CD8-positive, alpha-beta memory T cell (primary cell): ENCODE measurements around the gene OR7C2. TPM values are rescaled to one million over a fixed set of nuclear protein-coding genes. Genes with fewer than 3 reads are reported as not detected.
A peak's percentile ranks its signal among the peaks of the same experiment; 100 is the strongest.

Source experiments
- CTCF ChIA-PET: fragments of 350-600 bp; sonication (Branson Sonifier 250); formaldehyde crosslinking; loops from one replicate; lab custom pipeline; 2021; ENCODE audit warnings: antibody characterized with exemption; lab: Charles Lee
- POLR2A ChIA-PET: fragments of 350-600 bp; sonication (Branson Sonifier 250); formaldehyde crosslinking; loops from one replicate; lab custom pipeline; 2021; ENCODE audit warnings: antibody characterized with exemption; lab: Charles Lee
- DNase-seq, 5 donors: peaks; one replicate each; pipeline versions ENCODE4 v3.0.0 to v3.0.0-alpha.2; 2020 to 2022; ENCODE audit warnings: mixed read lengths in 1 of 5
- H3K27ac ChIP-seq: one replicate; pipeline ENCODE4 v1.7.0; 2013; ENCODE audit warnings: low read depth, mild to moderate bottlenecking, low read length, moderate library complexity
- H3K27me3 ChIP-seq: 2 replicates; pipeline ENCODE4 v1.7.0; 2013; ENCODE audit warnings: low read length, mild to moderate bottlenecking; ENCODE audit not compliant: insufficient read depth, poor library complexity, severe bottlenecking
- H3K36me3 ChIP-seq: 2 replicates; pipeline ENCODE4 v1.7.0; 2013; ENCODE audit warnings: mild to moderate bottlenecking, low read length, moderate library complexity; ENCODE audit not compliant: insufficient read depth
- H3K4me1 ChIP-seq: 2 replicates; pipeline ENCODE4 v1.7.0; 2013; ENCODE audit warnings: mild to moderate bottlenecking, low read length, moderate library complexity; ENCODE audit not compliant: insufficient read depth
- H3K4me3 ChIP-seq: 2 replicates; pipeline ENCODE4 v1.7.0; 2013; ENCODE audit warnings: mild to moderate bottlenecking, low read length
- H3K9me3 ChIP-seq: 2 replicates; pipeline ENCODE4 v1.7.0; 2013; ENCODE audit warnings: mild to moderate bottlenecking, low read length
- H3K27ac Mint-ChIP-seq, 8 donors: one replicate each; pipeline ENCODE4 v1.8.0; 2020 to 2021; ENCODE audit warnings: mixed read lengths in 8 of 8, mild to moderate bottlenecking in 6 of 8, inconsistent platforms in 3 of 8, moderate library complexity in 3 of 8
- H3K27me3 Mint-ChIP-seq, 2 donors: one replicate each; pipeline ENCODE4 v1.8.0; 2020 to 2021; ENCODE audit warnings: mixed read lengths in 2 of 2, mild to moderate bottlenecking in 1 of 2, moderate library complexity in 1 of 2
- H3K36me3 Mint-ChIP-seq, 3 donors: one replicate each; pipeline ENCODE4 v1.8.0; 2020 to 2021; ENCODE audit warnings: mixed read lengths in 3 of 3, inconsistent platforms in 1 of 3, mild to moderate bottlenecking in 1 of 3
- H3K4me1 Mint-ChIP-seq, 3 donors: one replicate each; pipeline ENCODE4 v1.8.0; 2020 to 2021; ENCODE audit warnings: mixed read lengths in 3 of 3, inconsistent platforms in 1 of 3, mild to moderate bottlenecking in 1 of 3
- H3K4me3 Mint-ChIP-seq, 7 donors: one replicate each; pipeline ENCODE4 v1.8.0; 2020 to 2021; ENCODE audit warnings: mixed read lengths in 7 of 7, mild to moderate bottlenecking in 6 of 7, moderate library complexity in 4 of 7, inconsistent platforms in 2 of 7
- H3K9me3 Mint-ChIP-seq, 5 donors: one replicate each; pipeline ENCODE4 v1.8.0; 2020 to 2022; ENCODE audit warnings: mixed read lengths in 5 of 5, mild to moderate bottlenecking in 3 of 5, moderate library complexity in 2 of 5, inconsistent platforms in 1 of 5
- polyA plus RNA-seq: library from polyadenylated mRNA; unstranded; fragments of 300-500 nt; fragmentation: Illumina TruSeq; gene quantifications from one replicate; pipeline ENCODE4 v1.2.3, GENCODE V29; 2021
- total RNA-seq, 2 experiments: library from RNA; stranded (reverse); gene quantifications; one replicate each; pipeline ENCODE4 v1.2.3, GENCODE V29; 2021

The OR7C2 gene
- total and polyA plus RNA-seq, 3 experiments from 2014 or later = not detected

DNA sequence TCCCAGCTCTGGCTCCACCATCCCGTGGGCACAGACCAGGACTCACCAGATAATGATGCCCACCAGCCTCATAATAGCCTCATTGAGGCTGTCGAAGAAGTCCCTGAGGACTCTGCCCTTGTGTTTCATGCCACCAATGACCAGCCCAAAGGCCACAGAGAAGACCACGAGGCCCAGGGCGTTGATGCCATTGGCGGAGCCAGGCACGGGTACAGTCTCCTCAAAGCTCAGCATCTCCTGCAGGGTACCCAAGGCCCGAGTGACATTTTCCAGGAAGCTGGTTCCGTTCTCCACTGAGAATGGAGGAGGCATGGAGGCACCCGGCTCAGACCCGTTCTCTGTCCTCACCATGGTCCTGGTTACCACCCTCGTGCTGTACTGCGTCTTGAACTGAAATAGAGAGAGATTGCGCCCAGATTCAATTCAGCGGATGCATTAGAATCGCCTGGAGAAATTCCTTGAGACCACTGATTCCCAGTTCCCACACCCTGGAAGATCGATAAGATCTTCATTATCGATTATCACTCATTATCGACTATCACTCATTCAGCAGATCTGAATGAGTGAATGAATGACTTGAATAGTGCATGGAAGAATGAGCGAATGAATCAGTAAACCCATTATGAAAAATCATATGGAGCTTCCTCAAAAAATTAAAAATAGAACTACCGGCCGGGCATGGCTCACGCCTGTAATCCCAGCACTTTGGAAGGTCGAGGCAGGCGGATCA lies 20.8 kb downstream of the OR7C2 start:
- Mint-ChIP-seq H3K27ac (no peak overlapping the region), H3K27me3 (peaks cover 16 to 18% of the 10 kb centered on the region in 2 donors), H3K9me3 (peaks cover 4 to 24% (median 14%) of the 10 kb centered on the region in 5 donors), H3K36me3 (peaks cover 0 to 4% (median 0%) of the 10 kb centered on the region in 3 donors), H3K4me3 (no peak overlapping the region), H3K4me1 (no peaks in the 10 kb centered on the region)
- H3K9me3 ChIP-seq = peaks cover 10% of the 10 kb centered on the region
- no peaks in the 10 kb centered on the region for H3K36me3 ChIP-seq
- ChIA-PET POLR2A (no interaction called here), CTCF (no interaction called here)
- no peak overlapping the region for H3K27ac ChIP-seq
- DNase-seq = no peak
- no peaks in the 10 kb centered on the region for H3K4me1 ChIP-seq
- no peak overlapping the region for H3K4me3 ChIP-seq
- no peaks in the 10 kb centered on the region for H3K27me3 ChIP-seq

DNA sequence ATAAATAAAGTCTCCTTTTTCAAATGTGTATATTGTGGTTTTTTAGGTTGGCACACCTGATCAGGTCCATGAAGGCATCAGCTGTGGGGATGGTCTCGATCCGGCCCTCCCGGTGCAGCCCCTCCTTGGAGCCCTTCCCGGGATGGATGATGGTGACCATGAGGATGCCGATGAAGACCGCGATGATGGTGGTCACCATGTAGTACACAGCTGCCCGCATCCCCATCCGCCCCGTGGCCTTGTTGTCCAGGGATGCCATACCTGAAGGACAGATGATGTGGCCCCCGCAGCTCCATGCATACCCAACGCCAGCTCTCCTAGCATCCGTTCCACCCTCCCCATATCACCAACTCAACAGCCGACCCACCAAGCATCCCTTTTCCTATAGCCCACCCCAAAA lies 27.0 kb downstream of the OR7C2 start:
- H3K4me1 Mint-ChIP-seq = no peaks in the 10 kb centered on the region
- H3K36me3 Mint-ChIP-seq = no peaks in the 10 kb centered on the region
- H3K4me3 Mint-ChIP-seq = no peak overlapping the region
- H3K27me3 Mint-ChIP-seq = peaks cover 23 to 29% of the 10 kb centered on the region in 2 donors
- no peak for DNase-seq
- H3K27ac ChIP-seq = no peak overlapping the region
- H3K9me3 Mint-ChIP-seq = peaks cover 0 to 3% (median 0%) of the 10 kb centered on the region in 5 donors
- ChIA-PET CTCF (no interaction called here), POLR2A (no interaction called here)
- H3K27ac Mint-ChIP-seq = no peak overlapping the region
- no peaks in the 10 kb centered on the region for H3K4me1 ChIP-seq
- no peaks in the 10 kb centered on the region for H3K27me3 ChIP-seq
- no peak overlapping the region for H3K4me3 ChIP-seq
- no peaks in the 10 kb centered on the region for H3K9me3 ChIP-seq
- no peaks in the 10 kb centered on the region for H3K36me3 ChIP-seq

DNA sequence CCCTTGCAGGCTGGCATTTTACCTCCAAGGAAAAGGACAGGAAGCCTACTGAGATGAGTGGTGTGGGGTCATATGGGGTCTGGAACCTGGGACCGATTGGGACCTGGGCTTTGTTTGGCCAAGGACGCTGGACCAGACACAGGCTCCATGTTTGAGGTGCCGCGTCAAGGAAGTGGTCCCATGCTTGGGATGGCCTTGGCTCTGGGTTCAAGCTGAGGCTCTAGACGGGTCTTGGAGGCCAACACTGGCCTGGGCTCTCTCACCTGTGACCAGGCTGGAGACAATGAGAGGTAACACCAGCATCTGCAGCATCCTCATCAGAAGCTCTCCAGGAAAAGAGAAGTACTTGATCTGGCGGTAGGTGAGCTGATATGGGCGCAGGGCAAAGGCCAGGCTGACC lies 30.2 kb downstream of the OR7C2 start:
- Histone ChIP-seq H3K4me3 (no peak overlapping the region), H3K4me1 (no peaks in the 10 kb centered on the region), H3K36me3 (no peaks in the 10 kb centered on the region), H3K27ac (no peak overlapping the region), H3K9me3 (no peaks in the 10 kb centered on the region), H3K27me3 (no peaks in the 10 kb centered on the region)
- Mint-ChIP-seq H3K27ac (no peak overlapping the region), H3K4me3 (no peak overlapping the region), H3K36me3 (no peaks in the 10 kb centered on the region), H3K27me3 (peaks cover 25 to 40% of the 10 kb centered on the region in 2 donors), H3K4me1 (no peaks in the 10 kb centered on the region), H3K9me3 (peaks cover 0 to 7% (median 0%) of the 10 kb centered on the region in 5 donors)
- CTCF ChIA-PET = no interaction called here
- POLR2A ChIA-PET = no interaction called here
- DNase-seq = no peak

DNA sequence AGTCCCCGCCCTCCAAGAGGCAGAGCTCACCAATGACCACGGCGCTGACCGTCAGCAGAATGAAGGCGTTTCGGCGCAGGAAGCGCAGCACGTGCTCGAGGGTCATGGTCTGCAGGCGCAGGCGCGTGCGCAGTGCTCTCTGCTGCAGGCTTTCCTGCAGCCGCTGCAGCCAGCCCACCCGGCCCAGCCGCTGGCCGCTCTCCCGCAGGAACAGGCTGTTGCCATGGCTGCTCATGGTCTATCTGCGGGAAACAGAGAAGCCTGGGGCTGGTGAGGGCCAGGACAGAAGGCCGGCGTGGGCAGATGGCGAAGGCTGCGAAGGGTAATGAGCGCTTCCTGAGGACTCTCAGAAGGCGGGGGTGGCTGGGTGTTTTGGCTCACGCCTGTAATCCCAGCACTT lies 31.4 kb downstream of the OR7C2 start:
- no peak for DNase-seq
- ChIA-PET POLR2A (no interaction called here), CTCF (no interaction called here)
- Histone ChIP-seq H3K9me3 (no peaks in the 10 kb centered on the region), H3K27me3 (peaks cover 2% of the 10 kb centered on the region), H3K36me3 (no peaks in the 10 kb centered on the region), H3K4me3 (no peak overlapping the region), H3K27ac (no peak overlapping the region), H3K4me1 (no peaks in the 10 kb centered on the region)
- no peak overlapping the region for H3K4me3 Mint-ChIP-seq
- H3K4me1 Mint-ChIP-seq = no peaks in the 10 kb centered on the region
- H3K27me3 Mint-ChIP-seq = peaks cover 30 to 50% of the 10 kb centered on the region in 2 donors
- H3K27ac Mint-ChIP-seq = no peak overlapping the region
- no peaks in the 10 kb centered on the region for H3K36me3 Mint-ChIP-seq
- peaks cover 0 to 7% (median 0%) of the 10 kb centered on the region in 5 donors for H3K9me3 Mint-ChIP-seq

DNA sequence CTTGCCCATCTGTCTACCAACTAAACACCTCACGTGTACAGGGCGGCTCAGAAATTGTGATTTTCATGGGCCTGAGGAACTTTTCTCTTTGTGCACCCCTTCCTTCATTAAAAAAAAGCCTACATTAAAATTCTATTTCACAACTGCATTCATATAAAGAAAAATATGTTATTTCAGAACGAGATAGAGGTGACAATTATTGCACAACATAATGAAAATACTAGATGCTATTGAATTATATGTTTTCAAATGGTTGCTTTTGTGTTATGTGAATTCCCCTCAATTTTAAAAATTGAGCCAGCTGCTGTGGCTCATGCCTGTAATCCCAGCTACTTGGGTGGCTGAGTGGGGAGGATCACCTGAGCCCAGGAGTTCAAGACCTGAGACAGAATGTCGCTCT lies 33.2 kb downstream of the OR7C2 start:
- no peak overlapping the region for H3K27ac ChIP-seq
- Mint-ChIP-seq H3K4me1 (peaks cover 2 to 6% (median 6%) of the 10 kb centered on the region in 3 donors), H3K9me3 (peaks cover 0 to 5% (median 0%) of the 10 kb centered on the region in 5 donors), H3K4me3 (no peak overlapping the region), H3K27me3 (peaks cover 41 to 59% of the 10 kb centered on the region in 2 donors), H3K27ac (no peak overlapping the region), H3K36me3 (no peaks in the 10 kb centered on the region)
- H3K27me3 ChIP-seq = peaks cover 14% of the 10 kb centered on the region
- no peaks in the 10 kb centered on the region for H3K4me1 ChIP-seq
- CTCF ChIA-PET = no interaction called here
- no peak overlapping the region for H3K4me3 ChIP-seq
- no peak for DNase-seq
- no peaks in the 10 kb centered on the region for H3K9me3 ChIP-seq
- POLR2A ChIA-PET = no interaction called here
- no peaks in the 10 kb centered on the region for H3K36me3 ChIP-seq

DNA sequence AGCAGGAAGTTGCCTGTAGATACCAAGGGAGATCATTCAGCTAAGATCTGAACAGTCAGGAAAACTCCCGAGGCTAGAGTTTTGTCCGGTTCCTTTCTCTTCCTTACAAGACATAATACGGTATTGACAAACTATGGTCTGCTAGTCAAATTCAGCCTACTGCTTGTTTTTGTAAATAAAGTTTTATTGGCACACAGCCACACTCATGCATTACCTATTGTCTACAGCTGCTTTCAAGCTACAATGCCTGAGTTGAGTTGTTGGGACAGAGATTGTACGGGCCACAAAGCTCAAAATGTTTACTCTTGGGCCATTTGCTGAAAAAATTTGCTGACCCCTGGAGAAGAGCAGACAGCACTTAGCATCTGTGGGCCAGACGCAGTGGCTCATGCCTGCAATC lies 35.8 kb downstream of the OR7C2 start:
- Mint-ChIP-seq H3K4me1 (peaks cover 2 to 6% (median 6%) of the 10 kb centered on the region in 3 donors), H3K27me3 (peaks cover 48 to 66% of the 10 kb centered on the region in 2 donors), H3K27ac (no peak overlapping the region), H3K36me3 (no peaks in the 10 kb centered on the region), H3K4me3 (no peak overlapping the region), H3K9me3 (peaks cover 0 to 5% (median 0%) of the 10 kb centered on the region in 5 donors)
- ChIA-PET POLR2A (no interaction called here), CTCF (no interaction called here)
- no peak for DNase-seq
- Histone ChIP-seq H3K4me3 (no peak overlapping the region), H3K27ac (no peak overlapping the region), H3K4me1 (no peaks in the 10 kb centered on the region), H3K36me3 (no peaks in the 10 kb centered on the region), H3K27me3 (peaks cover 32% of the 10 kb centered on the region), H3K9me3 (no peaks in the 10 kb centered on the region)

DNA sequence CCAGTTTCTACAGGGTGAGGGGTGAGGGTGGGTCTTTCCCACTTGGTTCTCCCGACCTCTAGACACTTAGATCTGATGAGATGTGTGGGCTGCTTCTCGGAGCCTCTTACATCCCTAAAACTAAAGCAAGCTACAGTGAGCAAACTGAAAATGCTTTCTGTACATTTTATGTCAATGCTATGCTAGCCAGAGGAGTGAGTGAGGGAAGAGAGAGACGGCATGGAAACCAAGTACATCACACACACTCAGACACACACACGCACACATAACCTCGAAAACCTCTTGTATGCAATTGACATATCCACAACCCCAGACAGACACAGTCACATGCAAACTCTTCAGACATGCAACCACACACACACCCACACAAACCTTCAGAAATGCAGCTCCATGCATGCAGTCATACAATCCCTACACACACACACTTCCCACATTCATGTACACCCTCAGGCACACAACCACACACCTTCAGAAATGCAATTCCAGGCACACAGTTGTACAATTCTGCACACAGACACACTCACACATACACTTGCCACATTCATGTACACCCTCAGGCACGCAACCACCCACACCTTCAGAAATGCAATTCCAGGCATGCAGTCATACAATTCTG lies 37.0 kb downstream of the OR7C2 start:
- peaks cover 46 to 66% of the 10 kb centered on the region in 2 donors for H3K27me3 Mint-ChIP-seq
- H3K36me3 ChIP-seq = no peaks in the 10 kb centered on the region
- POLR2A ChIA-PET = no interaction called here
- CTCF ChIA-PET = no interaction called here
- no peak overlapping the region for H3K4me3 ChIP-seq
- peaks cover 32% of the 10 kb centered on the region for H3K27me3 ChIP-seq
- H3K9me3 Mint-ChIP-seq = peaks cover 0 to 4% (median 0%) of the 10 kb centered on the region in 5 donors
- H3K4me1 ChIP-seq = no peaks in the 10 kb centered on the region
- no peaks in the 10 kb centered on the region for H3K36me3 Mint-ChIP-seq
- H3K27ac ChIP-seq = no peak overlapping the region
- peak overlapping the region in 1 of 8 donors; percentile 10 for H3K27ac Mint-ChIP-seq
- H3K9me3 ChIP-seq = no peaks in the 10 kb centered on the region
- H3K4me3 Mint-ChIP-seq = no peak overlapping the region
- DNase-seq = no peak
- peaks cover 2 to 6% (median 6%) of the 10 kb centered on the region in 3 donors for H3K4me1 Mint-ChIP-seq

DNA sequence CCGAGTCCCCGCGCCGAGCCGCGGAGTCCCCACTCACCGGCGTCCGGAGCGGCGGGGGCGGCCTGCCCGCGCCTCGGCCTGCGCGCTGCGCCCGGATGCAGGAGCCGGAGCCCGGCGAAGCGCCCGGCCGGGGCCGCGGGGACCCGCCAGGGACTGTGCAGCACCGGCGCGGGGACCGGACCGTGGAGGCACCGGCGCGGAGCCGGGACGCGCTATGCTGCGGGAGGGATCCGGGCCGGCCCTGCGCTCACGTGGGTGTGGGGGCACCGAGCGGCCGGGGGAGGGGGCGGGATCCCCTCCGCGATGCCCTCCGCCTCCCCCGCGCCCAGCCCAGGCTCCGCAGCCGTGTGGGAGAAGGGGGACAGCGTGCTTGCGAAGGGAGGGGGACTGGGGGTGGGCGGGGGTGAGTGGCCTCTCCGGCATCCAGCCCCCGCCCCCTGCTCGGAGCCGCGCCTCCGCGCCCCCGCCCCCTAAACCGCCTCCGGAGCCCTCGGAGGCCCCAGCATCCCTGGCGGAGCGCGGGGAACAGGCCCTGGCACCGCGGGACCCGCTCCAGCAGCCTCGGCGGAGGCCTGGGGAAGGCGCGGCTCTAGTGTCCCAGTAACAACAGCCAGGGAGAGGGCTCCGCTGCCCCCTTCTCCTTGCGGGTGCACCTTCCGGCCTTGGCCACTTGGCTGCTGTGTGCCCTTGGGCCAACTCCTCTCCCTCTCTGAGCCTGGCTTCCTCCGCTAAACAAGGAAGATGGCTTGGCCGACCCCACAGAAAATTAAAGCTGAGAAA lies 38.4 kb downstream of the OR7C2 start, which contains the start of gene SLC1A6:
Gene SLC1A6 (minus strand): TSS at position 389 of the 780 bp plus-strand sequence. CDS start 6,954 bp downstream, outside the sequence.
- no peak for DNase-seq
- CTCF ChIA-PET = no interaction called here

More for the DNA sequence above, 38.4 kb downstream of the OR7C2 start, which contains the start of gene SLC1A6:
- Histone ChIP-seq H3K4me3 (no peak within 1 kb of the TSS), H3K27ac (no peak within 1 kb of the TSS), H3K27me3 (peaks cover 32% of the 10 kb centered on the region), H3K36me3 (no peaks in the 10 kb centered on the region), H3K9me3 (no peaks in the 10 kb centered on the region), H3K4me1 (no peaks in the 10 kb centered on the region)
- H3K4me3 Mint-ChIP-seq = peak within 1 kb of the TSS in 1 of 7 donors; percentile 32
- H3K27me3 Mint-ChIP-seq = peaks cover 46 to 63% of the 10 kb centered on the region in 2 donors
- H3K27ac Mint-ChIP-seq = peak within 1 kb of the TSS in 1 of 8 donors; percentile 10
- H3K4me1 Mint-ChIP-seq = peaks cover 2 to 6% (median 6%) of the 10 kb centered on the region in 3 donors
- H3K36me3 Mint-ChIP-seq = no peaks in the 10 kb centered on the region
- POLR2A ChIA-PET = no interaction called here
- peaks cover 0 to 4% (median 0%) of the 10 kb centered on the region in 5 donors for H3K9me3 Mint-ChIP-seq
